OCI-M2 (cell line): ENCODE data around the gene KBTBD8.
A peak's percentile ranks its signal among the peaks of the same experiment; 100 is the strongest.

Experiments used
- DNase-seq: peaks from one replicate; lab custom pipeline; 2025; ENCODE audit not compliant: unreplicated experiment; lab: John Stamatoyannopoulos, UW

KBTBD8 gene

DNA sequence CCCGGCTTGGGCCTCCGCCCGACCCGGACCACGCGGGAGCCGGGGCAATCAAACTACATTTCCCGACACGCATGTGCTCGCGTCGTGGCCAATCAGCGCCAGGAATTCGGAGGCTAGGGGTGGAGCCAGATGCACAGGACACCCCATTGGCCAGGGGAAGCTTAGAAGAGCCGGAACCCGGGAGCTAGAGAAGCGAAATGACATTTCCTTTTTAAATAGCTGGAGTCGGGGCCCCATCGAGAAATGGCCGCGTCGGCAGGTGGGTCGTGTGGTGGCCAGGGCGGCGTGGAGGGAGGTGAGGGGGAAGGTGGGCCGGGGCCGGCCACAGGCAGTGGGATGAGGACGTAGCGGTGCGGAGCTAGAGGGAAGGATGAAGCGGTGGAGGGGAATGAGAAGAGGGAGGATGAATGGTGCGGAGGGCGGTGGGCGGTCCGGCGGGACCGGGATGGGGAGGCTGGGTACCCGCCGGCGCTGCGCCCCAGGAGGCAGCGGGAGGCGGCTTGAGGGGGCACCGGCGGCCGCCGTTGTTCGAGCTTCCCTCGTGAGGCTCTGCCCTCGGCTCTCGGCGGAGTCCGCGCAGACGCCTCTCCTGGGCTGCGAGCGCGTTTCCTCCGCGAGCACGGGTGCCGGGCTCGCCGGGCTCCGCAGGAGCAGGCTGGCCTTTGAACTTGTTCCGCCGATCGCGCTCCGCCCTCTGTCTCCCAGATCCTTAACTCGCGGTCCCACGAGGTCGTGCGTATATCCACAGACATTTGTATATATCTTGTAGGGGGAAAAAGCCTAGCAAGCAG, at the start of gene KBTBD8:
TSS of gene KBTBD8 (plus strand) at position 195 of the 791 bp plus-strand sequence. CDS start at position 244, 49 bp downstream.
- no peak for DNase-seq

DNA sequence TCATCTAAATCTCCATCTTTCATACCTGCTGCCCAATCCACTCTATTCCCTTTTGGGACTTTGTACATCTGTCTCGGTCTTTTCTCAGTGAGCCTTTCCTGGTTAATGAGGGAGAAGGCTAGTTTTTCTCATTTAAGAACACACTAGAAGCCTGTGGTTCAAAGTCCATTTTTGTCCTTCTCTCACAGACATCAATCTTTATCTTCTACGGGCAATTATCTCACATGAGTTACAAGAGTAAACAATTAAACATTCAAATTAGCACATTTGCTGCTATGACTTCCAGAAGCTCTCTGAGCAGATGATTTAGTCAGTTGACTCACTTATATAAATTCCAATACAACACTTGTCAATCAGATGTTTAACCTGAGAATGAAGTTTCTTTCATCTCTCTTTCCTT, 49.3 kb upstream of the KBTBD8 start:
- DNase-seq = no peak

DNA sequence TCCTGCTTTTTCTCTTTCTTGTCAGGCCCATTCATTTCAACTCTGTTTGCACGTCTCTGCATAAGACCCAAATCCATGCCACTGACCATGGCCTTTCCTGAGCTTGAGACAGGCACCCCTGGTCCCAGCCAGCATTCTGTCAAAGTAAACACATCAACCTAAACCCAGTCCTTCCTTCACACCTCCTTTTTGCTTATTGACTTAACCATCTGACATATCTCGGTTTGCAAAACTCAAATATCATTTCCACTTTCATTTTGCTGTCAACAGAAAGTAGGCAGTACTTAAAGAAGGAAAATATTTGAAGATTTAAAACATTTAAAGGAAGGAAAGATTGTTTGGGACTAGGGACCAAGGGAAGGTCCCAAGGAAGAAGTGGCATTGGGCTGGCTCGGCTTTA, 48.2 kb upstream of the KBTBD8 start:
- no peak for DNase-seq

GRCh38 chr3:66952357-66952756, 45.8 kb upstream of the KBTBD8 start:
- DNase-seq = no peak

DNA sequence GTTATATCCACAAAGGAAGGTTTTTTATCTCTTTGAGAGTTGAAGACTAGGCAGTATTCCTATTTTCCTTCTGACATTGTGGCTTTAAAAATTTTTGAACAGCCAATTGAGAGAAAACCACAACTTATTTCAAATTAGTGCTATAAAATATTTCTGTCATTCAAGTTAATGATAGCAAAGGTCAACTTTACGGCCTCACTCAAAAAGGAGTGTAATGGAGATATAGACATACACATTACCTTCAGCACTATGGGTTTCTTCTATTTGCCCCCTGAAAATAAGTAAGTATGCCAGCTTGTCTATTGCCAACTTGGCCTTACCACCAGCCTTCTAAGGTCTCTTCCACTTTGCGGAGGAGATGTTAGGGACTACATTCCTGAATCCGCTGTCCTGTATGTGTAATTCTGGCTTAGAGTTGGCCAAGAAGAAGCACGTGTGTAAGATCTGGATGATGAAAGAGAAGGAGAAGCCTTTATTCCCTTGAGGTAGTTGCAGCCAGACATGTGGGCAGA, 44.1 kb upstream of the KBTBD8 start:
- no peak for DNase-seq

DNA sequence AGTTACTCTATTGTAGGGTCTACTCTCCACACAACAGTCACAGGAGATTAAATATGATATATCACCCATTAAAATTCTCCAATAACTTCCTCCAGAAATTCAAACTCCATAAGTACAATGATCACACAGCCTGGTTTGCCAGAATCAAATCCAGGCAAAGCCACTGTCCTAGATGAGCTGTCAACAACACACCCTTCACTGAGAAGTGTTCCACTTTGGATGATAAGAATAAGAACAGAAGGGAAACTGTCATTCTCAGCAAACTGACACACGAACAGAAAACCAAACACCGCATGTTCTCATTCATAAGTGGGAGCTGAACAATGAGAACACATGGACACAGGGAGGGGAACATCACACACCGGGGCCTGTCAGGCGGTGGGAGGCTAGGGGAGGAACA, 41.4 kb upstream of the KBTBD8 start:
- no peak for DNase-seq

DNA sequence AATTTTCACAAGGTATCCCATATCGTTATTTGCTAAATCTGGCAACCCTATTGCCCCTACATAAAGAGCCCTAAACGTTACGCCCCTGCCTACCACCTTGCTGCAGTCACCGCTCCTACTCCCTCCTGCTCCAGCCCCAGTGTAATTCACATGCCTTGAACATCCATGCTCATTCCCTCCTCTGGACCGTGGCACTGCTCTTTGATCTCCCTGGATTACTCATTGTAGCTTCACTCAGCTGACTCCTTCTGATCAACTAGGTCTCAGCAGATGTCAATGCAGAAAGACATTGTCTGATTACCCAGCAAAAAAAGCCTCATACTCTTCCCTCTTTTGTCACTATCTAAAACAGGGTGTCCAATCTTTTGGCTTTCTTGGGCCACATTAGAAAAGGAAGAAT, 40.7 kb upstream of the KBTBD8 start:
- no peak for DNase-seq

DNA sequence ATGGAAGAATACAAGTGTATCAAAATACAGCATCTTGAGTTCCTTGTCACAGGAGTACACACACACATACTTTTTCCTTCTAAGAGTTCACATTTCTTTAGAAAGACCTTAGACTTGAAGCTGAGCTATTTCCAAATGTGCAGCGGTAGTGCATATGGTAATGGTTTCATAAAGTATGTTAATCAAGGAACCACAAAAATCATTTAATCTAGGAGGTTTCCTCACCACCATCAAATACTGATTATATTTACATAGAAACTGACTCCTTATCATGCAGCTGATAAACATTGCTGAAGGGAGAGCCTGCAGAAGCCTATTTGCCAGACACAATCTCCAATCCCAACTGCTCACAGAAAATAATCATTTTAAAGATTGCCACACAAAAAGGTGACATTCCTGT, 40.0 kb upstream of the KBTBD8 start:
- no peak for DNase-seq

DNA sequence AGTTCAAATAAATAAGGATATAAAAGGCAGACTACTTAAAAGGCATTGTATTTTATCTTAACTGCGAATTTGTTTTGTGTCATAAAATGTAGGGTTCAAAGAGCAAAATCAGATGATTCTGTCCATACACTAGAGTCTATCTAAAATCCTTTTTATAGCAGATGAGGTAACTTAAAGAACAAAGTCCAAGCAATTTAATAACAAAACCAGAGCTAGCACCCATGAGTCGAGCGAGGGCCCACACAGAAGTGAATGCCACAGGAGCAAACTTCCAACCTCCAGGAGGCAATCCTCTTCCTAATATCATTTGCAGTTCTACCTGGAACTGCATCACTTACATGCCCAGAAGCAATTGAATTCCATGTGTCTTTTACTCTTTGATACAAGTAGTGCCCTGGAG, 35.4 kb upstream of the KBTBD8 start:
- no peak for DNase-seq

GRCh38 chr3:66971245-66971644, 26.9 kb upstream of the KBTBD8 start:
- no peak for DNase-seq

DNA sequence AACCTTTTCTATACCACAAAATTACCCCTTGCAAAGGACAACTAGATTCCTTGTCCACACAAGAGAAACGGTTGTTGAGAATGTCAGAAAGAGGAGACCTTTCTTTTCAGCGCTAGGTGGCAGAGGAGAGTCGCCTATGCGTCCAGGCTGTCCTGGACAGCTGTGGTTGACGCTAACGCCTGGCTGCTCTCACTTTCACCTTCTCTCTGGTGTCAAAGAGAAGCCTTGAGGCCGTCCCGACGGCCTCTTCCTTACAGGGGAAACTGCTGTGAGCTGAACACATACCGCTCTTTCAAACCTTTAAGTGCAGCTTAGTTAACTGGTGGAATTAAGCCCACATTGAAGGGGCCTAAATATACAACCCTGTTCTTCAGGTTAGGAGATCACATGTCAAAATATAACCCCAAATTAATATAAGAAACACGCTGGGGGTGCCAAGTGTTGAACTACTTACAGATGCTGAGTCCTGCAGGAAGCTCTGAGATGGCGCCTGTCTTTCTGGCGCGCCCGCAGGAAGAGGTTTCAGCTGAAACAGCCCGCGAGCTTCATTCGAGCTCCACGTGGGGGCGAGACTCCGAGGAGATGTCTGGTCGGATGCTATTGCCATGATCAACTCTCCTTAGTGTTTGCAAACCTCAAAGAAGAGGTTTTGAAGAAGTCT, 26.1 kb upstream of the KBTBD8 start:
- DNase-seq = peak; percentile 27

- DNase-seq = no peak
Measured at GRCh38 chr3:66980791-66981190, 17.3 kb upstream of the KBTBD8 start.

GRCh38 chr3:66983101-66983500, 15.0 kb upstream of the KBTBD8 start:
- DNase-seq = no peak

DNA sequence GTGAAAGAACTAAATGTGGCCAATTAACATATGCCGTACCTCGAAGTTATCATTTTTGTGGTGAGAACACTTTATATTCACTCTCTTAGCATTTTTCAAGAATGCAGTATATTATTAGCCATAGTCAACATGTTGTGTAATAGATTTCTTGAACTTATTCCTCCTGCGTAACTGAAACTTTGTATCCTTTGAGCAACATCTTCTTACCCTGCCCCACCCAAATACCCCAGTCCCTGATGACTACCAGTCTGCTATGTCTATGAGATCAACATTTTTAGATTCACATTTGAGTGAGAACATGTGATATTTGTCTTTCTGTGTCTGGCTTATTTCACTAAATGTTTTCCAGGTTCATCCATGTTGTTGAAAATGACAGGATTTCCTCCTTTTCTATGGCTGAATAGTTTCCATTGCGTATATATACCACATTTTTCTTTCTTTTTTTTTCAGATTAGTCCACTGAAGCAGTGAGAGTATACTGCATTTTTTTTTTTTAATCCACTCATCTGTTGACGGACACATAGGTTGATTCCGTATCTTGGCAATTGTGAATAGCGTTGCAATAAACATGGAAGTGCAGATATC, 12.7 kb upstream of the KBTBD8 start:
- DNase-seq = no peak

DNA sequence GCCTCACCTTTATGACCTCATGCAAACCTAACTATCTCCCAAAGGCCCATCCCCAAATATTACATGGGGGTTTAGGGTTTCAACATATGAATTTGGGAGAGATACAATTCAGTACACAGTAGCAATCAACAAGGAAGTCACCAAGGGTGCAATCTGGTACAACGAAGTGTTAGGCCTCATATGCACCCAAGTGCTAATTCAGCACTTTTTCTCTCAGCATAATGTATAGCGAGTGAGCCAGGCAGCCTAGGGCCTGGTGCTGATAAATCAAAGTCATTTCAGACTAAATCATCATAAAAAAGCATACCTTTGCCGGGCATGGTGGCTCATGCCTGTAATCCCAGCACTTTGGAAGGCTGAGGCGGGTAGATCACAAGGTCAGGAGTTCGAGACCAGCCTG, 11.7 kb upstream of the KBTBD8 start:
- no peak for DNase-seq

DNA sequence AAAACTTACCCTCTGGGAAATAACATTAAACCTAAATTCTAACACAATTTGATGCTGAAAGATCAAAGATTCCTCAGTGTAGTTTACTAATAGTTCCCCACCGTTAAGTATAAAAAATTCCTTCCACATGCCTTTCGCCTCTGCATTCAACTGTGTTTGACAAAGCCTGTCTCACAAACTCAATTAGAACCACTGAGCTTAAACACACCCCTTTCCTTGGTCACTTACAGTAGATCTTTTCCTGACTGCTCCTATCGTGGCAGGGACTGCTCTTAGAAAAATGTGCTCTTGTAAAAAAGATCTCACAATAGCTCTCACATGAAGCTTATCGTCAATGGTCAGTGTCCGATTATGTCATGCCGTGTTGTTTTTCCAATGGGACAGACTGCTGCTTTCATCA, 8.9 kb upstream of the KBTBD8 start:
- DNase-seq = no peak

GRCh38 chr3:66989860-66990696, 8.0 kb upstream of the KBTBD8 start:
- no peak for DNase-seq

- no peak for DNase-seq
Measured at GRCh38 chr3:66991459-66991858, 6.6 kb upstream of the KBTBD8 start.

DNA sequence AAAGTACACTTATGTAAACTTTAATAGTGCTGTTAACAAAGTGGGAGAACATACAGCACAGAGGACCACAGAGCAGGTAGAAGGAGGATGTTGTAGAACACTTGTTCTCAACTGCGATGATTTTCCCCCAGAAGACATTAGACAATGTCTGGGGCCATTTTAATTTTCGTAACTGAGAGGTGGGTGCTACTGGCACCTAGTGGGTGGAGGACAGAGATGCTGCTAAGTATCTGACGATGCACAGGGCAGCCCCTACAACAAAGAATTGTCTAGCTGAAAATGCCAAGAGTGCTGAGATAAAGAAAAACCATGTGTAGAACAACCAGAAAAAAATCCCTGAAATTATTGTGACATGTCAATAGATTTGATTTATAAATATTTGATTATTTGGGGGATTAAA, 5.0 kb upstream of the KBTBD8 start:
- no peak for DNase-seq

GRCh38 chr3:66994588-66994987, 3.5 kb upstream of the KBTBD8 start:
- DNase-seq = no peak

GRCh38 chr3:66996696-66997095, 1.4 kb upstream of the KBTBD8 start:
- no peak for DNase-seq
